ENCODE measurements around the gene OR13C3.

DNA sequence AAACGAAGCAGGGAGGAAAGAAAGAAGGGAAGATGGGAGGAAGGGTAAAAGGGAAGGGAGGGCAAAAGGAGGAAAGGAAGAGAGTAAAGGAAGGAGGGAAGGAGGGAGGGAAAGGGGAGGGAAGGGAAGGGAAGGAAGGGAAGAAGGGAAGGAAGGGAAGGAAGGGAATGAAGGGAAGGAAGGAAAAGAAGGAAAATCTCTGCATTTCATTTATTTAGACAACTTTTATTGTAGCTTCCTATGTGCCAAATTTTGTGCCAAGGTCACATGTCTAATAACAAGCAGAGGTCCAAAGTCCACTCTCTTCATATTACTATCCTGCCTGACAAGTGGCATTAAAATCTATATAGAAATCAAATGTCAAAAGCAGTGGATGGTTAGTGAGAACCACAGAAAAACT lies 2.6 kb upstream of the OR13C3 start:
- TF ChIP-seq POLR2AphosphoS5 (IDR thresholded peaks at IDR 0.05; ENCODE audit: low read depth) (no peak), SPI1 (IDR thresholded peaks at IDR 0.05; ENCODE audit: borderline replicate concordance, low read depth) (no peak), GABPA (IDR thresholded peaks at IDR 0.05; ENCODE audit: low read depth) (no peak)
- TF ChIP-seq, protein P1, sequence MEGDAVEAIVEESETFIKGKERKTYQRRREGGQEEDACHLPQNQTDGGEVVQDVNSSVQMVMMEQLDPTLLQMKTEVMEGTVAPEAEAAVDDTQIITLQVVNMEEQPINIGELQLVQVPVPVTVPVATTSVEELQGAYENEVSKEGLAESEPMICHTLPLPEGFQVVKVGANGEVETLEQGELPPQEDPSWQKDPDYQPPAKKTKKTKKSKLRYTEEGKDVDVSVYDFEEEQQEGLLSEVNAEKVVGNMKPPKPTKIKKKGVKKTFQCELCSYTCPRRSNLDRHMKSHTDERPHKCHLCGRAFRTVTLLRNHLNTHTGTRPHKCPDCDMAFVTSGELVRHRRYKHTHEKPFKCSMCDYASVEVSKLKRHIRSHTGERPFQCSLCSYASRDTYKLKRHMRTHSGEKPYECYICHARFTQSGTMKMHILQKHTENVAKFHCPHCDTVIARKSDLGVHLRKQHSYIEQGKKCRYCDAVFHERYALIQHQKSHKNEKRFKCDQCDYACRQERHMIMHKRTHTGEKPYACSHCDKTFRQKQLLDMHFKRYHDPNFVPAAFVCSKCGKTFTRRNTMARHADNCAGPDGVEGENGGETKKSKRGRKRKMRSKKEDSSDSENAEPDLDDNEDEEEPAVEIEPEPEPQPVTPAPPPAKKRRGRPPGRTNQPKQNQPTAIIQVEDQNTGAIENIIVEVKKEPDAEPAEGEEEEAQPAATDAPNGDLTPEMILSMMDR (IDR thresholded peaks at IDR 0.05; ENCODE audit: insufficient read depth, low read length) = no peak
- TF ChIP-seq, protein P2, sequence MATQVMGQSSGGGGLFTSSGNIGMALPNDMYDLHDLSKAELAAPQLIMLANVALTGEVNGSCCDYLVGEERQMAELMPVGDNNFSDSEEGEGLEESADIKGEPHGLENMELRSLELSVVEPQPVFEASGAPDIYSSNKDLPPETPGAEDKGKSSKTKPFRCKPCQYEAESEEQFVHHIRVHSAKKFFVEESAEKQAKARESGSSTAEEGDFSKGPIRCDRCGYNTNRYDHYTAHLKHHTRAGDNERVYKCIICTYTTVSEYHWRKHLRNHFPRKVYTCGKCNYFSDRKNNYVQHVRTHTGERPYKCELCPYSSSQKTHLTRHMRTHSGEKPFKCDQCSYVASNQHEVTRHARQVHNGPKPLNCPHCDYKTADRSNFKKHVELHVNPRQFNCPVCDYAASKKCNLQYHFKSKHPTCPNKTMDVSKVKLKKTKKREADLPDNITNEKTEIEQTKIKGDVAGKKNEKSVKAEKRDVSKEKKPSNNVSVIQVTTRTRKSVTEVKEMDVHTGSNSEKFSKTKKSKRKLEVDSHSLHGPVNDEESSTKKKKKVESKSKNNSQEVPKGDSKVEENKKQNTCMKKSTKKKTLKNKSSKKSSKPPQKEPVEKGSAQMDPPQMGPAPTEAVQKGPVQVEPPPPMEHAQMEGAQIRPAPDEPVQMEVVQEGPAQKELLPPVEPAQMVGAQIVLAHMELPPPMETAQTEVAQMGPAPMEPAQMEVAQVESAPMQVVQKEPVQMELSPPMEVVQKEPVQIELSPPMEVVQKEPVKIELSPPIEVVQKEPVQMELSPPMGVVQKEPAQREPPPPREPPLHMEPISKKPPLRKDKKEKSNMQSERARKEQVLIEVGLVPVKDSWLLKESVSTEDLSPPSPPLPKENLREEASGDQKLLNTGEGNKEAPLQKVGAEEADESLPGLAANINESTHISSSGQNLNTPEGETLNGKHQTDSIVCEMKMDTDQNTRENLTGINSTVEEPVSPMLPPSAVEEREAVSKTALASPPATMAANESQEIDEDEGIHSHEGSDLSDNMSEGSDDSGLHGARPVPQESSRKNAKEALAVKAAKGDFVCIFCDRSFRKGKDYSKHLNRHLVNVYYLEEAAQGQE (IDR thresholded peaks at IDR 0.05; ENCODE audit: insufficient replicate concordance, low read depth) = no peak
